ENCODE results near the gene CIT.
"Not testable (repeated sequence)": the region's sequence is repeated elsewhere in the genome, so short reads cannot be mapped to it uniquely, and the experiment has no call there.

The CIT gene, protein sequence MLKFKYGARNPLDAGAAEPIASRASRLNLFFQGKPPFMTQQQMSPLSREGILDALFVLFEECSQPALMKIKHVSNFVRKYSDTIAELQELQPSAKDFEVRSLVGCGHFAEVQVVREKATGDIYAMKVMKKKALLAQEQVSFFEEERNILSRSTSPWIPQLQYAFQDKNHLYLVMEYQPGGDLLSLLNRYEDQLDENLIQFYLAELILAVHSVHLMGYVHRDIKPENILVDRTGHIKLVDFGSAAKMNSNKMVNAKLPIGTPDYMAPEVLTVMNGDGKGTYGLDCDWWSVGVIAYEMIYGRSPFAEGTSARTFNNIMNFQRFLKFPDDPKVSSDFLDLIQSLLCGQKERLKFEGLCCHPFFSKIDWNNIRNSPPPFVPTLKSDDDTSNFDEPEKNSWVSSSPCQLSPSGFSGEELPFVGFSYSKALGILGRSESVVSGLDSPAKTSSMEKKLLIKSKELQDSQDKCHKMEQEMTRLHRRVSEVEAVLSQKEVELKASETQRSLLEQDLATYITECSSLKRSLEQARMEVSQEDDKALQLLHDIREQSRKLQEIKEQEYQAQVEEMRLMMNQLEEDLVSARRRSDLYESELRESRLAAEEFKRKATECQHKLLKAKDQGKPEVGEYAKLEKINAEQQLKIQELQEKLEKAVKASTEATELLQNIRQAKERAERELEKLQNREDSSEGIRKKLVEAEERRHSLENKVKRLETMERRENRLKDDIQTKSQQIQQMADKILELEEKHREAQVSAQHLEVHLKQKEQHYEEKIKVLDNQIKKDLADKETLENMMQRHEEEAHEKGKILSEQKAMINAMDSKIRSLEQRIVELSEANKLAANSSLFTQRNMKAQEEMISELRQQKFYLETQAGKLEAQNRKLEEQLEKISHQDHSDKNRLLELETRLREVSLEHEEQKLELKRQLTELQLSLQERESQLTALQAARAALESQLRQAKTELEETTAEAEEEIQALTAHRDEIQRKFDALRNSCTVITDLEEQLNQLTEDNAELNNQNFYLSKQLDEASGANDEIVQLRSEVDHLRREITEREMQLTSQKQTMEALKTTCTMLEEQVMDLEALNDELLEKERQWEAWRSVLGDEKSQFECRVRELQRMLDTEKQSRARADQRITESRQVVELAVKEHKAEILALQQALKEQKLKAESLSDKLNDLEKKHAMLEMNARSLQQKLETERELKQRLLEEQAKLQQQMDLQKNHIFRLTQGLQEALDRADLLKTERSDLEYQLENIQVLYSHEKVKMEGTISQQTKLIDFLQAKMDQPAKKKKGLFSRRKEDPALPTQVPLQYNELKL (N-terminal part only)

DNA sequence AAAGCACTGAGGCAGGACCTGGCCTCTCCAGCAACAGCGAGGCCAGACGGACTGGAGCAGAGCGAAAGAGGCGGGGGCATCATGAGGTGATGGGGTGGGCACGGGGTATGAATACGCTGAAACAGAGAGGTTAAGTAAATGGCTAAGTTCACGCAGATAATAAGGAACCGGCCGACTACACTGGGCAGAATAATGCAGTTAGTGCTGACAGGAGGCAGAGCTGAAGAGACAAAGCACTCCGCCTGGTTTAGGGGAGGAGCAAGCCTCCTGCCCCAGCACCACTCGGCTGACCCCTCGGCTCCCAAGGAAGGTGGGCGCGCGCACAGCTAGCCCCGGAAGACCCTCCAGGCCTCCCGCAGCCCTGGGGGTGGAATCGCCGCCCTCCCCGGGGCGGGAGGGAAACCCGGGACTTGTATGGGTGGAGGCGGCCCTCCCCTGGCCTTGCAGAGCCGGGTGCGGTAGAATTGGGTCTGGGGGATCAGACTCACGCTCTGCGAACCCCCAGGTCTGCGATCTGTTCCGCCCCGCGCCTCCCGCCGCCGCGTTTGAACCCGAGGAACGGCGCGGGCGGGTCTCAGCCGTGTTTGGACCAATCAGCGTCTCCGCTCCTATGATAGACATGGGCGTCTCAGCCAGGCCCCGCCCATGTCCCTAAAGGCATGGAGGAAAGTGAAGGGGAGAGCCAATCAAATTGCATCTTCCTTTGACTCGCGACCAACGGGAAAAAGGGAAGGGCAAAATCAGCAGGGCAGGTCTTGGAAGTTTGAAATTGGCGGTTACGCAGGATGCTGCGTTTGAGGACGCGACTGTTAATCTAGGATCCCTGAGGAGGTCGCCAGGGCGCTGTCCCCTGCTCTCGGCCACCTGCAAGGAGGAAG lies at the start of gene CIT:
CIT (minus strand) TSS at position 560 of the 878 bp plus-strand sequence. CDS start 1,152 bp downstream, outside the sequence.
- DNase-seq = peak; percentile 60

- no peak for DNase-seq
Measured at GRCh38 chr12:119925269-119925668, 48.1 kb upstream of the CIT start.

DNA sequence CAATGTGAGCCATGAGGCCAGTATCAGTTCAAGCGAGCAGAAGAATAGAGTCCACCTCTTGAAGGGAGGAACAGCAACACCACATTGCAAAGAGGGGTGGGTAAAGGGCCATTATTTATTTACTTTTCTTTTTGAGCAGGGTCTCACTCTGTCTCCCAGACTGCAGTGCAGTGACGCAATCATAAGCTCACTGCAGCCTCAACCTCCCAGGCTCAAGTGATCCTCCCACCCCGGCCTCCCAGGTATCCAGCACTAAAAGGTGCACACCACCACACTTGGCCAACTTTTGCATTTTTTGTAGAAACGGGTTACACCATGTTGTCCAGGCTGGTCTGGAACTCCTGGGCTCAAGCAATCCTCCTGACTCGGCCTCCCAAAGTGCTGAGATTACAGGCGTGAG lies 42.9 kb upstream of the CIT start:
- no peak for DNase-seq

DNA sequence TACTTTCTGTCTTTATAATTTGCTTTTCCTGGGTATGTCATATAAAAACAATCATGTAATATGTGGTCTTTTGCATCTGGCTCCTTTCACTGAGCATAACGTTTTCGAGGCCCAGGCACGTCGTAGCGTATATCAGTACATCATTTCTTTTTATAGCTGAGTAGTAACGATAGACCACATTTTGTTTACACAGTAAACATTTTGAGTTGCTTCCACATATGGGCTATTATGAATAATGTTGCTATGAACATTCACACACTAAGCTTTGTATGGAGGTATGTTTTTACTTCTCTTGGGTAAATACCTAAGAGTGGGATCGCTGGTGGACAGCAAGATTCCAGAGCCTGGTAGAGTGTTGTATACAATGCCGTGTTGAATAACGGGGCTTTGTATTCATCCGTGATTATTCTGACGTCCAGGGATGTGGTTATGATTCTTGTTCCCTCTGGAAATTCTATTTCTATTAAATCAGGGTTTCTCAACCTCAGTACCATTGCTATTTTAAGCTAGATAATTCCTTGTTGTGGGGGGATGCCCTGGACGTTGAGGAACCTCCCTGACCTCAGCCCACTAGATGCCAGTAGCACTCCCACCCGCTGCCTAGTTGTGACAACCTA lies 38.9 kb upstream of the CIT start:
- no peak for DNase-seq

DNA sequence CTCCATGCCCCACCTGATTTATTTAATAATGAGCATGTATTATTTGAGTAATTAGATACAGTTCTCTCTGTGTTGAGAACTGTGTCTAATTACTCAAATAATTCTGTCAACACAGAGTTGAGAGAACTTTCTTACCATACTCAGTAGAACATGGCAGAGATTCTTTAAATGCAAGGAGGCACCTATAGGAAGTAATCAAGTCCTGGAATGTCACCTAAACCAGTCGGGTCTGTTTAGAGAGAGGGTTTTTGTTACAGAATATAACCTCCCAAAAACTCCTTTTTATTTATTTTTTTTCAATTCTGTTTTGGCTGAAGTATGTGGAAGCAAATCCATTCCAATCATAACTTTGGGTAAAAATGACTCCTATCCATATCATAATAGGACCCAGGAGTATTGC lies 37.5 kb upstream of the CIT start:
- DNase-seq = no peak

GRCh38 chr12:119913536-119914330 lies 36.6 kb upstream of the CIT start:
- DNase-seq = no peak

- no peak for DNase-seq
Measured at GRCh38 chr12:119911182-119911581, 34.1 kb upstream of the CIT start.

DNA sequence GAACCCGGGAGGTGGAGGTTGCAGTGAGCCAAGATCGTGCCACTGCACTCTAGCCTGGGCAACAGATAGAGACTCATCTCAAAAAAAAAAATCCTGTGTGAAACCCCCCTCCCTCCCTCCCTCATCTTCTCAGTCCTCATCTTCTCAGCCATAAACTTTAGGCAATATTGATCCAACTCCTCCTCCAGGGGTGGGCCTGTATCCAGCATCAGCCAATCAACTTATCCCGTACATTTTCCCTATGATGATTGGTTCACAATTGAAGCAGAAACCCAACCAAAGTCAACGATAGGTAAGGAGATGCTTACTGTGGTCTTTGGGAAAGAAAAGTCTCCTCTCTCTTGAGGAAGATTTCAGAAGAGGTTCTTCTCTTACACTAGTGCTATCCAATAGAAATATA lies 33.5 kb upstream of the CIT start:
- no peak for DNase-seq

DNA sequence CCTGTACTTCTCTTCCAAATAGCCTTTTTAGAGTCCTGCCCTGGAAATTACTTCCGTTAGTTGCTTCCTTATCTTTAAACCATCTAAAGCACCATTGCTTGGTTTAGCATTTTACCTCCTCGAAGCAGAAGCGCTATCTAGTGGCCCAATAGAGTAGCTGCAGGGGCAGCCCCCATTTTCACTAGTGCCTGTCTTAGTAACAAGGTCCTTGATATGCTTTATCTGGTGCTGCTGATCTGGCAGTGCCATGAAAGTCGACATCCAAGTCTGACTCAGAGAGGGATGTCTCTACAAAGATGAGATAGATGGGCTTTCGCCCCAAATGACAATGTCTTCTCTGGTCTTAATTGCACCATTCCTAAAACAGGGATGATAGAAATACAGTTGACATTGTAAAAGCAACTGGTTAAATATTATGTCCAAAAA lies 25.0 kb upstream of the CIT start:
- DNase-seq = peak; percentile 51

GRCh38 chr12:119901670-119902069 lies 24.6 kb upstream of the CIT start:
- DNase-seq = no peak

- no peak for DNase-seq
Measured at GRCh38 chr12:119894916-119895315, 17.8 kb upstream of the CIT start.

GRCh38 chr12:119892611-119893010 lies 15.5 kb upstream of the CIT start:
- DNase-seq = not testable (repeated sequence)

GRCh38 chr12:119885549-119885948 lies 8.4 kb upstream of the CIT start:
- DNase-seq = no peak

- not testable (repeated sequence) for DNase-seq
Measured at GRCh38 chr12:119883791-119884190, 6.7 kb upstream of the CIT start.

- no peak for DNase-seq
Measured at GRCh38 chr12:119883237-119883636, 6.1 kb upstream of the CIT start.

GRCh38 chr12:119877639-119877948 lies 474 bp upstream of the CIT start:
- DNase-seq = no peak

DNA sequence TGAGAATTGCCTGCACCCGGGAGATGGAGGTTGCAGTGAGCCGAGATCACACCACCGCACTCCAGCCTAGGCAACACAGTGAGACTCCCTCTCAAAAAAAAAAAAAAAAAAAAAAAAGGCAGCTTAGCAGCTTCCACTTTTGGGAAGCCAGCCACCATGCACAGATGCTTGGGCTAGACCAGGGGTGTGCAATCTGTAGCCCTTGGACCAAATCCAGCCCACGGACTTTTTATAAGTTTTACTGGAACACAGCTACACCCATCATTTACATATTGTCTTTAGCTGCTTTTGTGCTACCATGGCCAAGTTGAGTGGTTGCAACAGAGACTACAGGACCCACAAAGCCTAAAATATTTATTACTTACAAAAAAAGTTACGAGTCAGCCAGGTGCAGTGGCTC lies 6.7 kb downstream of the CIT start:
- DNase-seq = no peak

DNA sequence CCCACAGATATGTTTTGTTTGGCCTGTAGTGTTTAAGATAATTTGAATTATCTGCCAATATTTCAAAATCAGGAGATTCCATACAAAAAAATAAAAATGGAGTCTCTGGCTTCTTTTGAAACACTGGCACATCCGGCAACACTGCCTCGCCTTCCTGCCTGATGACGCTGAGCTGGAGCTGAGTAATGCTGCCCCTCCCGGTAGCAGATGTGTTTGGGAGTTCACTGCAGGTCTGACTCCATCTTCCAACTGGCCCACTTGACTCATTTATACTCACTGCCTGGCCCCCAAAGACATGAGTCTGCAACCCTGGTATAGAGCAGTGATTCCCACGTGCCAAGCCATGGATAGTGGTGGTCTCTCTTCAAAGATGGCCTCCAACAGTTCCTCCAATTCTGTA lies 7.4 kb downstream of the CIT start:
- DNase-seq = peak; percentile 51

- no peak for DNase-seq
Measured at GRCh38 chr12:119868992-119869391, 8.1 kb downstream of the CIT start.

- DNase-seq = no peak
Measured at GRCh38 chr12:119864591-119864990, 12.5 kb downstream of the CIT start.

- DNase-seq = no peak
Measured at GRCh38 chr12:119859241-119859640, 17.9 kb downstream of the CIT start.

Measured in 8988T (cell line).